GM23248 (cell line): ENCODE results near the gene CDC40. TPM values are rescaled to one million over a fixed set of nuclear protein-coding genes. Genes with fewer than 3 reads are reported as not detected.

ENCODE experiments used
- DNase-seq: peaks from one replicate; pipeline ENCODE4 v3.0.0-alpha.2; 2015
- H2AFZ ChIP-seq: fragments of 200-600 bp; sonication (generic); 2 replicates; pipeline ENCODE4 v1.6.1; 2016; ENCODE audit warnings: antibody characterized with exemption
- H3F3A ChIP-seq: fragments of 200-600 bp; sonication (generic); 2 replicates; pipeline ENCODE4 v1.6.1; 2016; ENCODE audit warnings: mild to moderate bottlenecking, antibody characterized with exemption, mixed run types; ENCODE audit not compliant: insufficient read depth
- H3K27ac ChIP-seq: fragments of 200-600 bp; sonication (generic); 2 replicates; pipeline ENCODE4 v1.5.1; 2016; ENCODE audit warnings: mild to moderate bottlenecking
- H3K27me3 ChIP-seq: fragments of 200-600 bp; sonication (generic); replicated peaks from 2 replicates; pipeline ENCODE4 v1.6.1; 2016; ENCODE audit warnings: mild to moderate bottlenecking; ENCODE audit not compliant: insufficient read depth
- H3K36me3 ChIP-seq: fragments of 200-600 bp; sonication (generic); 2 replicates; pipeline ENCODE4 v1.6.1; 2016; ENCODE audit warnings: low read depth, mild to moderate bottlenecking
- H3K4me1 ChIP-seq: fragments of 200-600 bp; sonication (generic); 2 replicates; pipeline ENCODE4 v1.6.1; 2016; ENCODE audit warnings: mild to moderate bottlenecking; ENCODE audit not compliant: insufficient read depth
- H3K4me2 ChIP-seq: fragments of 200-600 bp; sonication (generic); one replicate; pipeline ENCODE4 v1.6.1; 2016; ENCODE audit warnings: mild to moderate bottlenecking; ENCODE audit not compliant: unreplicated experiment
- H3K4me3 ChIP-seq: fragments of 200-600 bp; sonication (generic); 2 replicates; pipeline ENCODE4 v1.5.1; 2016; ENCODE audit warnings: mild to moderate bottlenecking
- H3K79me2 ChIP-seq: fragments of 200-600 bp; sonication (generic); 2 replicates; pipeline ENCODE4 v1.6.1; 2016; ENCODE audit warnings: mild to moderate bottlenecking; ENCODE audit not compliant: insufficient read depth
- H3K9ac ChIP-seq: fragments of 200-600 bp; sonication (generic); 2 replicates; pipeline ENCODE4 v1.6.1; 2016; ENCODE audit warnings: mild to moderate bottlenecking
- H3K9me2 ChIP-seq: fragments of 200-600 bp; sonication (generic); 2 replicates; pipeline ENCODE4 v1.6.1; 2016; ENCODE audit warnings: mixed run types, mild to moderate bottlenecking, moderate library complexity; ENCODE audit not compliant: insufficient read depth
- H3K9me3 ChIP-seq: fragments of 200-600 bp; sonication (generic); one replicate; pipeline ENCODE4 v1.6.1; 2017; ENCODE audit warnings: low read depth
- H4K20me1 ChIP-seq: fragments of 200-600 bp; sonication (generic); 2 replicates; pipeline ENCODE4 v1.6.0; 2016; ENCODE audit not compliant: insufficient read depth
- EZH2 ChIP-seq: fragments of 200-600 bp; sonication (generic); IDR thresholded peaks from 2 replicates; pipeline ENCODE4 v1.6.1; 2018; ENCODE audit warnings: antibody characterized with exemption, mild to moderate bottlenecking; ENCODE audit not compliant: insufficient read depth, poor library complexity, severe bottlenecking
- EZH2phosphoT487 ChIP-seq: fragments of 200-600 bp; sonication (generic); IDR thresholded peaks from 2 replicates; pipeline ENCODE4 v1.6.1; 2018; ENCODE audit warnings: antibody characterized with exemption, moderate library complexity, mild to moderate bottlenecking, low read depth; ENCODE audit not compliant: insufficient read depth
- WGBS, 2 experiments: methylation state at CpG; one replicate each; pipeline ENCODE4 v1.1.6; 2015 to 2017; ENCODE audit warnings: low lambda C conversion rate in 2 of 2, low coverage in 1 of 2; ENCODE audit errors: missing lambda C conversion rate in 2 of 2; 5-methylcytosine and 5-hydroxymethylcytosine counted together
- in situ Hi-C: fragments of 300-500 bp; cut with MboI; formaldehyde crosslinking; loops from 2 replicates; pipeline ENCODE4 v1.15.0; 2020
- polyA plus RNA-seq: library from polyadenylated mRNA; unstranded; fragments of >200 nt; fragmentation: Nextera tagmentation; extraction: Ambion mirVana; gene quantifications from 2 replicates; pipeline ENCODE4 v1.2.1, GENCODE V29; 2016
- total RNA-seq: library from RNA; depleted of rRNA; stranded (reverse); fragments of >200 nt; shearing (Covaris generic); gene quantifications from 2 replicates; pipeline ENCODE4 v1.2.3, GENCODE V29; 2014; rRNA removed

Gene CDC40
- total RNA-seq (18.8 and 21.1 TPM in 2 replicates), polyA plus RNA-seq (21.2 and 21.9 TPM in 2 replicates)

DNA sequence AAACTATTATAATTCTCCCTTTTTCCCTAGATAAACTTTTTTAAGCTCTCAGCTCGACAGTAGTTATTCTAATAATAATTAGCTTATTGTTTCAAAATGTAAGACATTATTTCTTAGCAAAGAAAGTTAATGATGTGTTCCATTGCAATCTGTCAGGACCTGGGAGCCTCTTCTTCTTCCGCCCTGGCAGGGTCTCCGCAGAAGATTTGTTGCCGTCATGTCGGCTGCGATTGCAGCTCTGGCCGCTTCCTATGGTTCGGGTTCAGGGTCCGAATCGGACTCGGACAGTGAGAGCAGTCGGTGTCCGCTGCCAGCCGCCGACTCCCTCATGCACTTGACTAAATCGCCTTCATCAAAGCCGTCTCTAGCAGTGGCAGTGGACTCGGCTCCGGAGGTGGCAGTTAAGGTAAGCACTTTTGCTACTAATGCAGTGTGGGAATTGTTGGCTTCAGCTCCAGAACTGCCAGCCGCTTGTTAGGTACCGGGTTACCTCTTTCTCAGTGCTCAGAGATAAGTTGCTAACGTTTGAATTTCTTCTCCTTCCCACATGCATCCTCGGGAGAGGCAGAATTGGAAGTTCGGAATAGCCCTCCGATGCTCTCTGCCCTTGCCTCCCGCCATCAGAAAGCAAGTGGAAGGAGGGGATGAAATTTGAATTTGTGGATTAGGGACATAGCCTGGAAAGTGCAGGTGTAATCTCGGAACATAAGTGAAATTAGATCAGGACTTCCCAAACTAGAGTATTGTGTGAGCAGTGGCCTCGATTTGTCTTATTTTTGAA is at the start of gene CDC40:
CDC40 (plus strand) TSS at position 200 of the 781 bp plus-strand sequence; CDS start at position 218, 18 bp downstream.
- H3K9me2 ChIP-seq = no peaks in the 10 kb centered on the region
- peak within 1 kb of the TSS; percentile 96 for H2AFZ ChIP-seq
- peaks cover 7% of the 10 kb centered on the region; the same call in 1 of the 2 replicates for H4K20me1 ChIP-seq
- H3K27ac ChIP-seq = peak within 1 kb of the TSS; percentile 77
- 0 to 1% methylated on average over 28 of the region's 28 CpGs for WGBS, 2 experiments
- peaks cover 11% of the 10 kb centered on the region; the same call in 1 of the 2 replicates for H3F3A ChIP-seq
- H3K9me3 ChIP-seq = no peaks in the 10 kb centered on the region
- TF ChIP-seq EZH2 (no peak), EZH2phosphoT487 (no peak)
- peak within 1 kb of the TSS; percentile 92 for H3K4me3 ChIP-seq
- no peaks in the 10 kb centered on the region for H3K36me3 ChIP-seq
- in situ Hi-C loops = no loop called here
- H3K9ac ChIP-seq = peak within 1 kb of the TSS; percentile 93
- peaks cover 46% of the 10 kb centered on the region for H3K4me1 ChIP-seq
- H3K27me3 ChIP-seq = no peaks in the 10 kb centered on the region
- peak; percentile 78 for DNase-seq
- peaks cover 85% of the 10 kb centered on the region for H3K79me2 ChIP-seq
- peak within 1 kb of the TSS; percentile 96 for H3K4me2 ChIP-seq

DNA sequence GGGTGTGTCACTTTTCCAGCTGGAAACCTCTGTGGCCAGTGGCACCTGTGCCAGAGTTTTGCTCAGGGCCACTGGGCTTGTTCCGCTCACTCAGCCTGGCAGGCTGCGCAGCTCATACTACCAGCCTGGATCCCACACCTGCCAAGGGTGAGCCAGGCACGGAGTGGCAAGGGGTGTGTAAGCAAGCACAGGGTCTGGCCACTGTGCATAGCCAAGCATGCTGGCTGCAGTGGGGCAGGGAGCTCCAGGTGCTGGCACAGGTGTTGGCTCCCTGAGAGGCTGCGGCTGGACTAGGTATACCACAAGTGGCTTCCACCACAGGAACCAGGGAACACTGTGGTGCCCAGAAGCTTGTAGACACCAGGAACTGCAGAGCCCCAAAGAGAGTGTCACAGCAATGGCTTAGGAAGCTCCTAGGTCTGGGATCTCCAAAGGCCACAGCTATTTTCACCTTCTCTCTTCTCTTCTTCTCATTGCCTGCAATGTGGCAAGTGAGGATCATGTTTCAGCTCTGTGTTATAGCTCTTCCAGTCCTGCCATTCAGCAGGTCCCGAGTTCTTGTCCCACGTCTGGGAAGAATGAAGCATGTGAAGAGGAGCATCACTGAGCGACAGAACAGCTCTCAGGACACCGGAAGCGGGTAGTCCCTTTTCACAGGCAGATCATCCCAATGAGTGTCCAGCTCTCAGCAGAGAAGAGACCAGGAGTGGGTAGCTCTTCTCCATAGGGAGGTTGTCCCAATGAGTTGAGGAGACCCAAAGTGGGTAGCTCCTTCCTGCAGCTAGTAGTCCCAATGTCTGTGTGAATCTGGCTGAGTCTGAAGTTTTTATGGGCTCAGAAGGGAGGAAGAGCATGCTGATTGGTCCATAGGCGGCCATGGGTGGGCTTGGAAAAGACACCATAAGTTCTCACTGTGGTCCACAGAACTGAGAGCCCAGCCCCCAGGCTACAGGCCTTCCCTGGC is 42.0 kb upstream of the CDC40 start:
- Histone ChIP-seq H3K27me3 (no peaks in the 10 kb centered on the region), H2AFZ (no peak overlapping the region), H3K4me1 (peaks cover 15% of the 10 kb centered on the region), H3K79me2 (0 out of 2 replicates have a peak, but pooled peaks cover 7% of the 10 kb centered on the region), H3K27ac (no peak overlapping the region), H3K9me3 (no peaks in the 10 kb centered on the region), H3F3A (peaks cover 5% of the 10 kb centered on the region; the same call in 1 of the 2 replicates), H3K9me2 (no peaks in the 10 kb centered on the region), H3K9ac (no peak overlapping the region), H3K4me3 (no peak overlapping the region), H3K36me3 (no peaks in the 10 kb centered on the region), H3K4me2 (no peak overlapping the region), H4K20me1 (no peaks in the 10 kb centered on the region)
- WGBS, 2 experiments = 96 to 98% methylated on average over 10 of the region's 10 CpGs
- in situ Hi-C loops = no loop called here
- TF ChIP-seq EZH2 = no peak
- TF ChIP-seq EZH2phosphoT487 = no peak
- DNase-seq = no peak

DNA sequence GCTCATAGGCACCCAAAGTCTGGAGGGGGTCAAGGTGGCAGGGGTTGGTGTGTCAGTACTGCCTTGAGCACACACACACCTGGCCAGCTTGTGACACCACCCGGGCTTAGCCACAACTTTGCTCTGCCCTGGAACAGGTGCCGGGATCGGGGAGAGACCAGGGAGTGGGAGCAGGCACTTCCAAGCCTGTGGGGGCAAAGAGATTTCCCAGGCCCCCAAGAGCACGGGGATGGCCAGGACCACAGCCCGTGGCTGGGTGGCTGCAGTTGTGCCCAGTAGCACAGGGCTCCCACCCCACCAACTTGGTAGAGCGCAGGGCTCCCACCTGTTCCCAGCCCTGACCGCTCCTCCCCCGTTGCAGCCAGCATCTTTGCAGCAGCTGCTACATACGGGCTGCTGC is 41.2 kb upstream of the CDC40 start:
- Histone ChIP-seq H3K27ac (no peak overlapping the region), H3K4me3 (no peak overlapping the region), H3K36me3 (no peaks in the 10 kb centered on the region), H3K27me3 (no peaks in the 10 kb centered on the region), H2AFZ (no peak overlapping the region), H3K9ac (no peak overlapping the region), H3K79me2 (0 out of 2 replicates have a peak, but pooled peaks cover 7% of the 10 kb centered on the region), H3F3A (peaks cover 5% of the 10 kb centered on the region; the same call in 1 of the 2 replicates), H3K4me2 (no peak overlapping the region), H3K9me3 (no peaks in the 10 kb centered on the region), H3K4me1 (peaks cover 15% of the 10 kb centered on the region), H3K9me2 (no peaks in the 10 kb centered on the region), H4K20me1 (no peaks in the 10 kb centered on the region)
- in situ Hi-C loops = no loop called here
- TF ChIP-seq EZH2 = no peak
- no peak for TF ChIP-seq EZH2phosphoT487
- no peak for DNase-seq
- WGBS, 2 experiments = 86 to 90% methylated on average over 9 of the region's 9 CpGs

DNA sequence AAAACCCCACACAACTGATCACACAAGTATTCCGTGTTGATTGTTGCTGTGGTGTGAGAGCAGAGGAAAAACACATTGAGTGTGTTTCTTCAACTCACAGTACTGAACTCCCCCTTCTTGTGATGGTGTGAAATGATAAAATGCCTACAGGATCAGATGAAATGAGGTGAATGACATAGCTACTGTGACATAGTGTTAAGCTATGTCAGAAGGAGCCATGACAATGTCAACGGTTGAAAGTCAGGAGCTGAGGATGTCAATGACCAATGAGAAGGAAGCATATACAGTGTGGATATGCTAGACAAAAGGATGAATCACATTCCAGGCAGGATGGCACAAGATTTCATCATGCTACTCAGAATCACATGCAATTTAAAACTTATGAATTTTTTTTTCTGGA is 39.6 kb upstream of the CDC40 start:
- 62 to 66% methylated on average over 2 of the region's 2 CpGs for WGBS, 2 experiments
- H3K36me3 ChIP-seq = no peaks in the 10 kb centered on the region
- peak overlapping the region; percentile 47 for H2AFZ ChIP-seq
- in situ Hi-C loops = no loop called here
- H3K4me2 ChIP-seq = no peak overlapping the region
- H3K27ac ChIP-seq = peak overlapping the region; percentile 80
- no peaks in the 10 kb centered on the region for H4K20me1 ChIP-seq
- H3K4me3 ChIP-seq = no peak overlapping the region
- H3F3A ChIP-seq = peaks cover 5% of the 10 kb centered on the region; the same call in 1 of the 2 replicates
- no peaks in the 10 kb centered on the region for H3K9me3 ChIP-seq
- H3K9ac ChIP-seq = peak overlapping the region; percentile 41
- H3K79me2 ChIP-seq = 0 out of 2 replicates have a peak, but pooled peaks cover 7% of the 10 kb centered on the region
- peaks cover 15% of the 10 kb centered on the region for H3K4me1 ChIP-seq
- peak; percentile 80 for DNase-seq
- TF ChIP-seq EZH2phosphoT487 (no peak), EZH2 (no peak)
- no peaks in the 10 kb centered on the region for H3K9me2 ChIP-seq
- no peaks in the 10 kb centered on the region for H3K27me3 ChIP-seq
